Left kidney (tissue), 2 donors: Measurements from ENCODE around the gene LMF2. TPM values are rescaled to one million over a fixed set of nuclear protein-coding genes. Genes with fewer than 3 reads are reported as not detected.
"Not testable (repeated sequence)": the region's sequence is repeated elsewhere in the genome, so short reads cannot be mapped to it uniquely, and the experiment has no call there.

Experiments used
- DNase-seq: peaks from one replicate; pipeline ENCODE4 v3.0.0-alpha.2; 2013
- polyA plus RNA-seq: library from polyadenylated mRNA; unstranded; fragments of 120-200 nt; gene quantifications from one replicate; pipeline ENCODE4 v1.2.1, GENCODE V29; 2013; ENCODE audit not compliant: insufficient read length

The LMF2 gene
- polyA plus RNA-seq, 1 donor = 36.1 TPM

- DNase-seq = no peak
These were observed 28.7 kb upstream of the LMF2 start for GRCh38 chr22:50536226-50536625.

GRCh38 chr22:50535113-50535512 lies 27.6 kb upstream of the LMF2 start:
- no peak for DNase-seq

- not testable (repeated sequence) for DNase-seq
These were observed 26.6 kb upstream of the LMF2 start for GRCh38 chr22:50533856-50534711.

GRCh38 chr22:50532824-50533796 lies 25.6 kb upstream of the LMF2 start:
- no peak for DNase-seq

- DNase-seq = no peak
These were observed 24.6 kb upstream of the LMF2 start for GRCh38 chr22:50531962-50532674.

- DNase-seq = no peak
These were observed 24.1 kb upstream of the LMF2 start for GRCh38 chr22:50531546-50531961.

GRCh38 chr22:50530877-50531545 lies 23.5 kb upstream of the LMF2 start:
- peak; percentile 45 for DNase-seq

GRCh38 chr22:50530580-50530876 lies 23.0 kb upstream of the LMF2 start:
- no peak for DNase-seq

GRCh38 chr22:50529897-50530579 lies 22.5 kb upstream of the LMF2 start, which contains the start of gene TYMP:
TYMP (minus strand) TSS chr22:50530012; CDS start chr22:50529709, 303 bp downstream.
- no peak for DNase-seq

- DNase-seq = no peak
These were observed 22.0 kb upstream of the LMF2 start for GRCh38 chr22:50529416-50529896.

- no peak for DNase-seq
These were observed 21.3 kb upstream of the LMF2 start for GRCh38 chr22:50528682-50529415.

GRCh38 chr22:50527921-50528681 lies 20.6 kb upstream of the LMF2 start:
- DNase-seq = no peak

GRCh38 chr22:50526834-50527801 lies 19.6 kb upstream of the LMF2 start:
- DNase-seq = no peak

GRCh38 chr22:50526108-50526833 lies 18.8 kb upstream of the LMF2 start:
- peak; percentile 74 for DNase-seq

- no peak for DNase-seq
These were observed 18.3 kb upstream of the LMF2 start for GRCh38 chr22:50525858-50526107.

GRCh38 chr22:50525104-50525857 lies 17.8 kb upstream of the LMF2 start, which contains the start of gene SCO2:
SCO2 (minus strand) TSS chr22:50525598; CDS start chr22:50524411, 1,187 bp downstream.
- peak; percentile 95 for DNase-seq

GRCh38 chr22:50524676-50525103 lies 17.2 kb upstream of the LMF2 start:
- DNase-seq = no peak
